Measurements from ENCODE around the gene FAM83F. TPM values are rescaled to one million over a fixed set of nuclear protein-coding genes. Genes with fewer than 3 reads are reported as not detected.

Gene FAM83F
- total RNA-seq, 1 experiment from 2014 or later, result 21.0 TPM

- Mint-ChIP-seq H3K4me3 (ENCODE audit: low read depth, unreplicated experiment) (no peak overlapping the region), H3K27ac (ENCODE audit: unreplicated experiment) (no peak overlapping the region), H3K27me3 (ENCODE audit: unreplicated experiment) (no peaks in the 10 kb centered on the region), H3K9me3 (ENCODE audit: low read depth, unreplicated experiment) (no peaks in the 10 kb centered on the region), H3K36me3 (ENCODE audit: insufficient read depth, unreplicated experiment) (no peaks in the 10 kb centered on the region), H3K4me1 (ENCODE audit: low read depth, unreplicated experiment) (no peaks in the 10 kb centered on the region)
- no TSS peak for BruUV-seq (replicated peaks)
- intact Hi-C loops (cut with micrococcal nuclease; ENCODE audit: unreplicated experiment), result no loop called here
- DNase-seq, result no peak
- TF ChIP-seq CTCF (IDR thresholded peaks at IDR 0.05; ENCODE audit: unreplicated experiment), result no peak
- CTCF ChIA-PET, result no interaction called here
Measured at GRCh38 chr22:40071720-40072119, 77.0 kb downstream of the FAM83F start.

- intact Hi-C loops (cut with micrococcal nuclease; ENCODE audit: unreplicated experiment), result no loop called here
- Mint-ChIP-seq H3K4me1 (ENCODE audit: low read depth, unreplicated experiment) (no peaks in the 10 kb centered on the region), H3K27ac (ENCODE audit: unreplicated experiment) (no peak overlapping the region), H3K36me3 (ENCODE audit: insufficient read depth, unreplicated experiment) (no peaks in the 10 kb centered on the region), H3K4me3 (ENCODE audit: low read depth, unreplicated experiment) (no peak overlapping the region), H3K9me3 (ENCODE audit: low read depth, unreplicated experiment) (no peaks in the 10 kb centered on the region), H3K27me3 (ENCODE audit: unreplicated experiment) (no peaks in the 10 kb centered on the region)
- no peak for TF ChIP-seq CTCF (IDR thresholded peaks at IDR 0.05; ENCODE audit: unreplicated experiment)
- CTCF ChIA-PET, result interaction anchor here (0.6 kb wide), 1 partner anchor 74 kb away, joined by 3 read pairs; no protein-coding TSS in a partner anchor
- DNase-seq, result no peak
- BruUV-seq (replicated peaks), result no TSS peak
Measured at GRCh38 chr22:40076702-40077645, 82.2 kb downstream of the FAM83F start.

GRCh38 chr22:40077646-40078016 lies 82.9 kb downstream of the FAM83F start:
- no peak for TF ChIP-seq CTCF (IDR thresholded peaks at IDR 0.05; ENCODE audit: unreplicated experiment)
- no peaks in the 10 kb centered on the region for H3K4me1 Mint-ChIP-seq (ENCODE audit: low read depth, unreplicated experiment)
- no peak overlapping the region for H3K27ac Mint-ChIP-seq (ENCODE audit: unreplicated experiment)
- no peaks in the 10 kb centered on the region for H3K27me3 Mint-ChIP-seq (ENCODE audit: unreplicated experiment)
- no peaks in the 10 kb centered on the region for H3K9me3 Mint-ChIP-seq (ENCODE audit: low read depth, unreplicated experiment)
- DNase-seq, result no peak
- CTCF ChIA-PET, result no interaction called here
- H3K4me3 Mint-ChIP-seq (ENCODE audit: low read depth, unreplicated experiment), result no peak overlapping the region
- no peaks in the 10 kb centered on the region for H3K36me3 Mint-ChIP-seq (ENCODE audit: insufficient read depth, unreplicated experiment)
- intact Hi-C loops (cut with micrococcal nuclease; ENCODE audit: unreplicated experiment), result no loop called here
- no TSS peak for BruUV-seq (replicated peaks)

GRCh38 chr22:40081662-40082061 lies 86.9 kb downstream of the FAM83F start:
- Mint-ChIP-seq H3K27ac (ENCODE audit: unreplicated experiment) (no peak overlapping the region), H3K4me3 (ENCODE audit: low read depth, unreplicated experiment) (no peak overlapping the region), H3K27me3 (ENCODE audit: unreplicated experiment) (no peaks in the 10 kb centered on the region), H3K36me3 (ENCODE audit: insufficient read depth, unreplicated experiment) (no peaks in the 10 kb centered on the region), H3K9me3 (ENCODE audit: low read depth, unreplicated experiment) (no peaks in the 10 kb centered on the region), H3K4me1 (ENCODE audit: low read depth, unreplicated experiment) (no peaks in the 10 kb centered on the region)
- DNase-seq, result no peak
- CTCF ChIA-PET, result interaction anchor here (0.7 kb wide), 1 partner anchor 26 kb away, joined by 3 read pairs; no protein-coding TSS in a partner anchor
- intact Hi-C loops (cut with micrococcal nuclease; ENCODE audit: unreplicated experiment), result no loop called here
- TF ChIP-seq CTCF (IDR thresholded peaks at IDR 0.05; ENCODE audit: unreplicated experiment), result no peak
- no TSS peak for BruUV-seq (replicated peaks)

Data from Calu3 (cell line).